Type B pancreatic cell (in vitro differentiated cells): ENCODE data around the gene GSTK1. TPM values are rescaled to one million over a fixed set of nuclear protein-coding genes. Genes with fewer than 3 reads are reported as not detected.
"Not testable (repeated sequence)": the region's sequence is repeated elsewhere in the genome, so short reads cannot be mapped to it uniquely, and the experiment has no call there.

Experiments
- DNase-seq: peaks from one replicate; pipeline ENCODE4 v3.0.0; 2021; ENCODE audit warnings: mixed read lengths; ENCODE audit not compliant: unreplicated experiment; ENCODE audit errors: extremely low spot score
- H3K27ac Mint-ChIP-seq: 2 replicates; pipeline ENCODE4 v1.8.0; 2021; ENCODE audit warnings: mild to moderate bottlenecking, mixed read lengths
- H3K27me3 Mint-ChIP-seq: 2 replicates; pipeline ENCODE4 v1.8.0; 2021; ENCODE audit warnings: mixed read lengths
- H3K36me3 Mint-ChIP-seq: 2 replicates; pipeline ENCODE4 v1.8.0; 2021; ENCODE audit warnings: mixed read lengths
- H3K4me1 Mint-ChIP-seq: one replicate; pipeline ENCODE4 v1.8.0; 2021; ENCODE audit warnings: mixed read lengths; ENCODE audit not compliant: unreplicated experiment
- H3K4me3 Mint-ChIP-seq: 2 replicates; pipeline ENCODE4 v1.8.0; 2021; ENCODE audit warnings: mild to moderate bottlenecking, mixed read lengths
- H3K9me3 Mint-ChIP-seq: 2 replicates; pipeline ENCODE4 v1.8.0; 2021; ENCODE audit warnings: mixed read lengths
- CTCF ChIP-seq: fragments of 200-600 bp; sonication (generic); conservative IDR thresholded peaks from 2 replicates; pipeline ENCODE4 v1.5.0; 2021; ENCODE audit warnings: antibody characterized with exemption, mild to moderate bottlenecking
- long read RNA-seq: library from polyadenylated mRNA; unstranded; transcript quantifications from one replicate; pipeline ENCODE4 v2.0.0, GENCODE V29; 2020
- total RNA-seq: library from RNA; stranded (reverse); gene quantifications from 2 replicates; pipeline ENCODE4 v1.2.1, GENCODE V29; 2021; ENCODE audit warnings: low replicate concordance

GSTK1 gene
- total RNA-seq: 110 and 155 TPM in 2 replicates
- long read RNA-seq, transcript GSTK1-201 (8 exons, 1,044 nt): major isoform, 157 of 201 reads
- long read RNA-seq, transcript GSTK1-207 (7 exons, 1,185 nt): minor isoform, 15 of 201 reads
- long read RNA-seq, partial matches to known transcripts: 7 of 201 reads
- long read RNA-seq, other reads (novel, unspliced or antisense): 20 of 201 reads

GRCh38 chr7:143263266-143264195, at the start of gene GSTK1:
Gene GSTK1, plus strand, starts transcription at chr7:143263441. Its CDS starts 73 bp downstream, at chr7:143263514.
- Mint-ChIP-seq H3K4me3 (peak within 1 kb of the TSS; percentile 95), H3K36me3 (peaks cover 15% of the 10 kb centered on the region), H3K27ac (peak within 1 kb of the TSS; percentile 85), H3K9me3 (no peaks in the 10 kb centered on the region), H3K27me3 (no peaks in the 10 kb centered on the region), H3K4me1 (peaks cover 13% of the 10 kb centered on the region)
- TF ChIP-seq CTCF: no peak
- peak; percentile 77 for DNase-seq

GRCh38 chr7:143213478-143213877, 49.8 kb upstream of the GSTK1 start:
- not testable (repeated sequence) for H3K27ac Mint-ChIP-seq, H3K9me3 Mint-ChIP-seq, H3K4me1 Mint-ChIP-seq, DNase-seq, H3K4me3 Mint-ChIP-seq, H3K36me3 Mint-ChIP-seq
- peaks cover 17% of the 10 kb centered on the region for H3K27me3 Mint-ChIP-seq

GRCh38 chr7:143214789-143215679, 48.2 kb upstream of the GSTK1 start:
- no peak for DNase-seq
- H3K9me3 Mint-ChIP-seq: no peaks in the 10 kb centered on the region
- peak; percentile 100 for TF ChIP-seq CTCF
- no peaks in the 10 kb centered on the region for H3K36me3 Mint-ChIP-seq
- H3K27ac Mint-ChIP-seq: no peak overlapping the region
- H3K27me3 Mint-ChIP-seq: peaks cover 8% of the 10 kb centered on the region
- no peak overlapping the region for H3K4me3 Mint-ChIP-seq
- H3K4me1 Mint-ChIP-seq: no peaks in the 10 kb centered on the region

GRCh38 chr7:143216151-143216550, 47.1 kb upstream of the GSTK1 start:
- Mint-ChIP-seq H3K4me3 (no peak overlapping the region), H3K9me3 (no peaks in the 10 kb centered on the region), H3K27ac (no peak overlapping the region), H3K27me3 (peaks cover 8% of the 10 kb centered on the region), H3K4me1 (no peaks in the 10 kb centered on the region), H3K36me3 (no peaks in the 10 kb centered on the region)
- DNase-seq: no peak
- no peak for TF ChIP-seq CTCF

GRCh38 chr7:143216686-143217085, 46.6 kb upstream of the GSTK1 start:
- DNase-seq: no peak
- Mint-ChIP-seq H3K9me3 (no peaks in the 10 kb centered on the region), H3K4me1 (no peaks in the 10 kb centered on the region), H3K27me3 (peaks cover 8% of the 10 kb centered on the region), H3K36me3 (no peaks in the 10 kb centered on the region), H3K27ac (no peak overlapping the region), H3K4me3 (no peak overlapping the region)
- no peak for TF ChIP-seq CTCF
